GM21786 (cell line): ENCODE measurements around the gene FAAP24.
"Not testable (repeated sequence)": the region's sequence is repeated elsewhere in the genome, so short reads cannot be mapped to it uniquely, and the experiment has no call there.

ENCODE experiments used
- ATAC-seq: cut with Tn5 transposase; IDR thresholded peaks from one replicate; pipeline ENCODE4 v1.9.1; 2021; ENCODE audit not compliant: unreplicated experiment

FAAP24 gene

GRCh38 chr19:32997716-32998355 lies 25.8 kb downstream of the FAAP24 start:
- no peak for ATAC-seq

- ATAC-seq: no peak
Measured at GRCh38 chr19:32998722-32999121, 26.7 kb downstream of the FAAP24 start.

- ATAC-seq: no peak
Measured at GRCh38 chr19:33000510-33000909, 28.5 kb downstream of the FAAP24 start.

- no peak for ATAC-seq
Measured at GRCh38 chr19:33000910-33001309, 28.9 kb downstream of the FAAP24 start.

GRCh38 chr19:33002126-33002865 lies 30.3 kb downstream of the FAAP24 start:
- ATAC-seq: not testable (repeated sequence)

- not testable (repeated sequence) for ATAC-seq
Measured at GRCh38 chr19:33003424-33004024, 31.5 kb downstream of the FAAP24 start.

GRCh38 chr19:33005440-33005839 lies 33.4 kb downstream of the FAAP24 start:
- ATAC-seq: no peak

- no peak for ATAC-seq
Measured at GRCh38 chr19:33008738-33009137, 36.7 kb downstream of the FAAP24 start.

GRCh38 chr19:33010891-33011290 lies 38.8 kb downstream of the FAAP24 start:
- not testable (repeated sequence) for ATAC-seq

- no peak for ATAC-seq
Measured at GRCh38 chr19:33022472-33023116, 50.6 kb downstream of the FAAP24 start.

- no peak for ATAC-seq
Measured at GRCh38 chr19:33024398-33024797, 52.4 kb downstream of the FAAP24 start.

- ATAC-seq: not testable (repeated sequence)
Measured at GRCh38 chr19:33025468-33026238, 53.6 kb downstream of the FAAP24 start.

GRCh38 chr19:33026602-33027001 lies 54.6 kb downstream of the FAAP24 start:
- not testable (repeated sequence) for ATAC-seq
